Measurements from ENCODE around the gene PRPF6.
"Not testable (repeated sequence)": the region's sequence is repeated elsewhere in the genome, so short reads cannot be mapped to it uniquely, and the experiment has no call there.

The PRPF6 gene

GRCh38 chr20:63962426-63963347 lies 18.2 kb upstream of the PRPF6 start:
- no peak for DNase-seq

DNA sequence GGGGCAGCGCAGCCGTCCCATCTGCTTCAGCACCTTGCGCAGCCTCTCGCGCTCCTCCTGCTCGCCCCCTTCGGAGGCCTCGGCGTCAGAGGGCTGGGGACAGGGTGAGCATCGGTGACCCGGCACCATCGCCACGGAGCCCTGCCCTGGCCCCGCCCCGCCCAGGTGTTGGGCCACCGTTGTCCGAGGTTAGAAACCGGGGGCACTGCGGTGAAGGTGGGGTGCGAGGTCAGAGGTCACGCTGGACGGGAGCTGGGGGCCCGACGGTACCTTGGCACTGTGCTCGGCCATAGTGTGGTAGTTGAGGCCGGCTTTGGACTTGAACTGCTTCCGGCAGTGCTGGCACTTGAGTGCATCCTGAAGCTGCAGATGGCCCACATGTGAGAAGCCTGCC lies 17.6 kb upstream of the PRPF6 start:
- DNase-seq = no peak

DNA sequence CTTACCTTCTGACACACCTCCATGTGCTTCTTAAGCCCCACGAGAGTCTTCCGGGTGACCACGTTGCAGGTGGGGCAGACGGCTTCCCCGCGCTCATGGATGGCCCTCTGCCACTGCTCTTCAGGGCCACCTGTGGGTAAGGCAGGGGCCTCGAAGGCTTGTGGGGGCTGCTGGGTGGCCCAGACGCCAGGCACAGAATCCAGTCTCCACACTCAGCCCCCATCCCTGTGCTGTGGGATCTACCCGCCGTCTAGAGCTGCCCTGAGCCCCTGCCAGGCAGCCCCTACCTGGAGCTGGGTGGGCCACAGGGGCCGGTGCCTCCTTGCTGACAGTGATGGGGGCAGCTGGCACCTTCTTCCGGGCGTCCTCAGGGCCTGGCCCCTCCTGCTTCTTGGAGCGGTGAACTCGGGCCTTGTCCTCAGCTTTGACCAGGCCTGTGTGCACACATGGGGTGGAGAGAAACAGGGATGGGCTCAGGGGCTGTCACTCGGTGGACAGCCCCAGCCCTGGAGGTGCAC lies 17.1 kb upstream of the PRPF6 start:
- no peak for DNase-seq

DNA sequence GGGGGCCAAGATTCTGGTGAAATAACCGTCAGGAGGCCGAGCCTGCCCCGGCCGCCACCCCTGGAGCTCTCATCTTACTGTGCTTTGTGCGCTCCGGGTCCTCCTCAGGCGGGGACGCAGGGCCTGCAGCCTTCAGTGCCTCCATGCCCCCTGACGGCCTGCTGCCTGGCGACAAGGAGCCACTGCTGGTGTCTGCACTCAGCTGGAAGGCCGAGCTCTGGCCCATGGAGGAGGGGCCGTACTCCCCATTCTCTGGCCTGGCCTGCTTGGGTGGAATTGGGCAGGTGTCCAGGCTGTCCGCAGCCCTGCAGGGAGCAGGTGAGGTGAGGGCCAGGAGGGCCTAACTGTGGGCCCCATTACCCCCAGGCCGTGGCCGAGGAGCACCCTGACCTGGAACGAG lies 16.5 kb upstream of the PRPF6 start:
- no peak for DNase-seq

DNA sequence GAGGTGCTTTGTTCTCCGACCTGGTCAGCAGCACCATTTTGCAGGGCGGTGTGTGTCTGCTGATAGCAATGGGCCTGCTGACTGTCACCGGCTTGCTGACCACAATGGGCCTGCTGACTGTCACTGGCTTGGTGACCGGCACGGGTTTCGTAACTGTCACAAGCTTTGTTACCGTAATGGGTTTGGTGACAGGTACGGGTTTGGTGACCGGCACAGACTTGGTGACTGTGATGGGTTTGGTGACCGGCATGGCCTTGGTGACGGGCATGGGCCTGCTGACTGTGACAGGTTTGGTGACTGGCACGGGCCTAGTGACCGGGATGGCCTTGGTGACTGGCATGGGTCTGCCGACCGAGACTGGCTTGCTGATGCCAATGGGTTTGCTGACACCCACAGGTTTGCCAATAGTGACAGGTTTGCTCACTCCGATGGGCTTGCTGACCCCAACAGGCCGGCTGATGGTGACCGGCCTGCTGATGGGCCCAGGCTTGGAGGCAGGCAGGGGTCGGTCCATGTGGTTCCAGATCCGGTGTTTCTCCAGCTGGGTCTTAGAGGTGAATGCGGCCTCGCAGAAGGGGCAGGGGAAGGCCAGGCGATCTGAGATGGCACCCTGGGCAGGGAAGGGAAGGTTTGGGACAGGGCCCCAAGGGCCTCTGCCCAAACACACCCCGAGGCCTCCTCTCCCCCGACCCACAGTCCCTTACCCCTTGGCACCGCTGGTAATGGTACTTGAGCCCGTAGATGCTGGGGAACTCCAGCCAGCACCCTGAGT lies 14.6 kb upstream of the PRPF6 start:
- DNase-seq = no peak

DNA sequence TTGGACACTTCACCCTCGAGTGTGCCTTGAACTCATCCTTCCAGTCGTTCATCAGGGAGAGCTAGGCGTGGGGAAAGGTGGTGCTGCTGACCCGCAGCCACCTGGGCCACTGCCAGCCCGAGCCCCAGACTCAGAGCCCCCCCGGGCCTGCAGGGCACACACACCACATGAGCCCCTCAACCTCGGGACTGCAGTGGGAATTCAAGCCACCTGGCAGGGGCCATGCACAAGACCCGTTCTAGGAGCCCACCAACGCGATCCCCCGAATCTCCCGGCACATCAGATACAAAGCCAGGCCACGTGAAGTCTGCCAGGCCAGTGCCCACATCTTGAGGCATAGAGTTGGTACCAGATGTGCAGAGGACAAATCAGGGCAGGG lies 14.0 kb upstream of the PRPF6 start:
- no peak for DNase-seq

- no peak for DNase-seq
Observed at GRCh38 chr20:63967330-63968135, 13.4 kb upstream of the PRPF6 start.

DNA sequence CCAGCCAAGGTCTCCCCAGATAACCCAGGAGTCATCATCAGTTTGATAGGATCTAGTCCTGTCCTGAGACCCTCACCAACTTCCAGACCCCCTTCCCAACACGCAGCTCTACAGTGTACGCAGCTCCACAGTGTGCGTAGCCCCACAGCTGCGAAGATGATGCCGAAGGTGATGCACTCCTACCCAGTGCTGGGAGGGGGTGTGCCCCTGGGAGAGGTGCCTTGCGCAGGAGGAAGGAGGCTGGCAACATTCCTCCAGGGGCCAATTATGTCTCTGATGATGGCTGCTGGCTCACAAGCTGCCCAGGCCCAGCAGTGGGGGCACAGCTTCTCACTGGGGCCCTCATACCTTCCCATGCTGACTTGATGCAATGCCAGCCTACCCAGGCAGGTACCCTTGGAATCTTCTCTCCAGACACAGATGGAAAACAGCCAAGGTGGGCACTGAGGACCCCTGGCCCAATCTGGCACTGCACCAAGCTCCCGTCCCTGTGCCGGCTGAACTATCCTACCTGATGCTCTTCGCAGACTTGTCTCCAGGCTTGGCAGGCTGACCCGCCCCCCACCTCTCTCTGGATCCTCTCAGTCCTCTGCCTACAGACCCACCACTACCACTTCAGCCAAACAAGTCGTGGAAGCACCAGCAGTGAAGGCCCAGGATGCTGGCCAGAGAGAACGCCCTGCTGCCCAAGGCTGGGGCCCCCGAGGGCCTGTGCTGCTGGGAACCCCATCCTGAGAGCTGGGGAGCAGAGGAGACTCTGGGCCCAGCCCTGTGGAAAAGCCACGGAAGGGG lies 12.6 kb upstream of the PRPF6 start:
- DNase-seq = no peak

- DNase-seq = no peak
Observed at GRCh38 chr20:63968928-63969760, 11.8 kb upstream of the PRPF6 start.

DNA sequence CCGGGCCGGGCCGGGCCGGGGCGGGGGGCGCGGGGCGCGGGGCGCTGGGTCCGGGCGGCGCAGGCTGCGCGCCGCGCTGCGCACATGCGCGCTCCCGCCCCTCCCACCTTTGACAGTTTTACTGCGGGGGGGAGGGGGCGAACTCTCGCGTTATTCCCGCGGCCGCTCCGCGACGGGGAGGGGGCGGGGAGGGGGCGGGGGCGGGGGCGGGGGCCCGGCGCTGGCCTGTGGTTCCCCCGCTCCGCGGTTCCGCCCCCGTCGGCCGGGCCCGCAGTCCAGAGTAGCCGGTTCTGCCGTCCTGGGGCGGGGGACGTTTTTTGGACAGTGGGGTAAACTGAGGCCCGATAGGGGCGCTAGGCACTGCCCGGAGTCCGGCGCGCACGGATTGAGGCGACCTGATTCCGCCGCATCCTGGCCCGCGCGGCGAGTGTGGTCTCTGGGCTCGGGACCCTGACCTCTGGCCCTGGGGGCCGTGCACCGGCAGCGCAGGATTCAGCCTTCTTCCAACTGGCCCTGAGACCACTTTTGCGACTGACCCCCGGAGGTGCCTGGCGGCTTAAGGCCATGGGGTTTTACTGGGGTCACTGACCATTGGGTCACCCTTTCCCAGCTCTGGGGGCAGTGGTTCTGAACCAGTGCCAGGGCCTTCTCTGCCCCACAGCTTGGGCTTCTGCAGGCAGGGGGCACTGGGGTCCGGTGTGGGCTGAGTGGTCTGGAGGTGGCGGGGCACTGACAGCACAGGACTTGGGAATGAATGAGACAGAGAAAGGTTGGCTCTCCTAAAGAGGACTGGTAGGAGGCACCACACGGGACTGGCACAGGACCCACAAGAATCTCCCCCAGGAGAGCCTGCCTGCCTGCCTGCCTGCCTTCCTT lies 10.9 kb upstream of the PRPF6 start, which contains the start of gene ZNF512B:
Gene ZNF512B, minus strand, starts transcription at position 93 of the 876 bp plus-strand sequence. CDS start 1,980 bp downstream, outside the sequence.
- peak; percentile 48 for DNase-seq

GRCh38 chr20:63970714-63971431 lies 10.1 kb upstream of the PRPF6 start:
- DNase-seq = no peak

GRCh38 chr20:63971960-63972311 lies 9.0 kb upstream of the PRPF6 start:
- DNase-seq = not testable (repeated sequence)

DNA sequence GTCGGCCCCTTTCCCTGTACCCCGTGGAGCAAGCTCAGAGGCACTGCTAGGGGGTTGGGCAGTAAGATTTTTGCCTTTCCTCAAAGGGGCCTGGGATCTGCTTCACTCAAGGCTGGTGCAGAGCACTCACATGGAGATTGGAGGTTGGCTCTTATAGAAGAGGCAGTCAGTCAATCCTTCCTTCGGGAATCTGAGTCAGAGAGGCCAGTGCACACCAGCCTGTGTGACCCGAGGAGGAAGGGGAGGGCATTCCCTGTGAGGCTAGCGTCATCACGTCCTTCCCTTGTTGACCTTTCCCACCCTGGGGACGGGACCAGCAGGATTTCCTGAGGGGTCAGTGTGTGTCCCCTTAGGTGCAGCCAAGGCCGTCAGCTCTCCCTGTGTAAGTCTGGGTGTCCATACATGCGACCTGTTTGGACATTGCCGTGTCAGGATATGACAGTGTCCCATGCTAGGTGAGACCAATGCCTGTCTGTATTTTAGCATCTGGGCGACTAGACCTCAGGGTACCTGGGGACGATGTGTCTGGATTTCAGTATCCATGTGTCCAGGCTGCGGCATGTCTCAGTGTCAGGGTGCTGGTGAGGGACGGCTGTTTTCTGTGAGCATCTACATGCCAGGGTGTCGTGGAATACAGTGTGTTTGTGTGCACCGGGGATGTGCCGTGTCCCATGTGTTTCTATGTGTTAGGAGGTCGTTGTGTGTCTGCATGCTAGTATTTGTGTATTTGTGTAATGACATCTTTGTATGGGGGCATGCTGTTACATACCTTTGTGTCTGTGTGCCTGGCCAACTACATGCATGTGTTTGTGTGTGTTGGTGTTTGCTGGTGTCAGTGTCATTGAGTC lies 8.4 kb upstream of the PRPF6 start:
- no peak for DNase-seq

DNA sequence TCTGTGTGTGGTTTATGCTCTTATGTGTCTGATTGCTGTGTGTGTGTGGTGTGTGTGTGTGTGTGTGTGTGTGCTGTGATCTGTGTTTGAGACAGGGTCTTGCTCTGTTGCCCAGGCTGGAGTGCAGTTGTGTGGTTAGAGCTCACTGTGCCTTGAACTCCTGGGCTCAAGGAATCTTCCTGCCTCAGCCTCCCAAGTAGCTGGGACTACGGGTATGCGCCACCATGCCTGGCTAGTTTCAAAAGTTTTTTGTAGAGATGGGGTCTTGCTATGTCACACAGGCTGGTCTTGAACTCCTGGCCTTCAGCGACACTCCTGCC lies 7.8 kb upstream of the PRPF6 start:
- no peak for DNase-seq

DNA sequence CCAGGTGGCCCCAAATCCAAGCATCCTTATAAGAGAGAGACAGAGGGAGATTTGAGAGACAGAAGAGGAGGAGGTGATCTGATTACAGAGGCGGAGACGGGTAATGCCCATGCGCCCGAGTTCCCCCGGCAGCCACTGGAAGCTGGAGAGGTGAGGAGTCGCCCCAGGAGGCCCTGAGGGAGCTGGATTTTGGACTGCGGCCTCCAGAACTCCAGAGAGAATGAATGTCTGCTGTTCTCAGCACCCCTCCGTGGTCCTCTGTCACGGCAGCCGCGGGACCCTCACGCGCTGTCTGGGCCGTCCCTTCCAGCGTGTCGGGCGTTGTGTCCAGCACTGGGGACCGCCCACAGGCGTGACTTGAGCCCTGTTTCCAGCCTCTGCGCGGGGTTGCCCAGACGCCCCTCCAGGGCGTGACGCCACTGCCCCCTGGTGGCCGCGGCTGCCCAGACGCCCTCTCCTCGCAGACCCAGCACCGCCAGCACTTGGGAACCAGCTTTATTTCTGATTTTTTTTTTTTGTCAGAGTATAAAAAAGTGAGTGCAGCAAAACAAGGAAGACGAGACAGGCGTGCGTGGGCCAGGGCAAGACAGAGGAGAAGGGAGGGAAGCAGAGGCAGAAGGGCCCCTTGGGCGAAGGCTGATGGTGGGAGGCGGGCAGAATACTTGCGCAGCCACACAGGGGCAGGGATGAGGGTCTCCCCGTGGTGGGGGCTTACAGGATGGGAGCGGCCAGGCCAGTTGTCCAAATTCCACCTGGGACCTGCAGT lies 7.1 kb upstream of the PRPF6 start:
- DNase-seq = peak; percentile 72

GRCh38 chr20:63974402-63975200 lies 6.3 kb upstream of the PRPF6 start:
- DNase-seq = no peak

- not testable (repeated sequence) for DNase-seq
Observed at GRCh38 chr20:63976511-63976910, 4.4 kb upstream of the PRPF6 start.
